WTC11 (cell line): Measurements from ENCODE around the gene TESK2. TPM values are rescaled to one million over a fixed set of nuclear protein-coding genes. Genes with fewer than 3 reads are reported as not detected.

Experiments used
- ATAC-seq: fragments of 200-7000 bp; cut with Tn5 transposase; 2 replicates; pipeline ENCODE4 v1.10.0; 2021; ENCODE audit warnings: mild to moderate bottlenecking, moderate library complexity
- CTCF ChIA-PET: fragments of 300-600 bp; sonication (Branson Sonifier 250); formaldehyde crosslinking; loops from one replicate; lab custom pipeline; 2021; ENCODE audit warnings: antibody characterized with exemption; lab: Charles Lee
- POLR2A ChIA-PET: fragments of 350-600 bp; sonication (Branson Sonifier 250); formaldehyde crosslinking; loops from one replicate; lab custom pipeline; 2021; ENCODE audit warnings: antibody characterized with exemption; lab: Charles Lee
- DNase-seq: peaks from one replicate; pipeline ENCODE4 v3.0.0; 2021; ENCODE audit warnings: low spot score
- H3K27ac Mint-ChIP-seq: 2 replicates; pipeline ENCODE4 v1.8.0; 2021; ENCODE audit warnings: mixed read lengths
- H3K27me3 Mint-ChIP-seq: 2 replicates; pipeline ENCODE4 v1.8.0; 2021; ENCODE audit warnings: low read depth, mild to moderate bottlenecking, moderate library complexity, mixed read lengths
- H3K36me3 Mint-ChIP-seq: 2 replicates; pipeline ENCODE4 v1.8.0; 2021; ENCODE audit warnings: mixed read lengths
- H3K4me1 Mint-ChIP-seq: 2 replicates; pipeline ENCODE4 v1.8.0; 2022; ENCODE audit warnings: mixed read lengths
- H3K4me3 Mint-ChIP-seq: 2 replicates; pipeline ENCODE4 v1.8.0; 2021; ENCODE audit warnings: mild to moderate bottlenecking, moderate library complexity, mixed read lengths
- H3K9me3 Mint-ChIP-seq: 2 replicates; pipeline ENCODE4 v1.8.0; 2021; ENCODE audit warnings: mixed read lengths
- ELF4 ChIP-seq: sonication (generic); formaldehyde crosslinking; IDR thresholded peaks from 2 replicates; pipeline ENCODE4 v1.8.1; 2022; ENCODE audit warnings: low read depth, mild to moderate bottlenecking, moderate library complexity, missing genetic modification reagents
- EMX1 ChIP-seq: fragments of 250-450 bp; sonication (Bioruptor Pico); IDR thresholded peaks from 2 replicates; pipeline ENCODE4 v1.8.0; 2021; ENCODE audit warnings: mild to moderate bottlenecking
- ESRRA ChIP-seq: sonication (generic); formaldehyde crosslinking; IDR thresholded peaks from 2 replicates; pipeline ENCODE4 v1.8.1; 2022; ENCODE audit warnings: mild to moderate bottlenecking, missing genetic modification reagents, borderline replicate concordance
- FOXK1 ChIP-seq: sonication (generic); formaldehyde crosslinking; IDR thresholded peaks from 2 replicates; pipeline ENCODE4 v1.8.0; 2022; ENCODE audit warnings: mild to moderate bottlenecking, moderate library complexity, missing genetic modification reagents
- FOXP1 ChIP-seq: sonication (generic); formaldehyde crosslinking; IDR thresholded peaks from 2 replicates; pipeline ENCODE4 v1.8.0; 2022; ENCODE audit warnings: missing genetic modification reagents, mild to moderate bottlenecking, moderate library complexity, borderline replicate concordance
- HMGA2 ChIP-seq: fragments of 250-450 bp; sonication (Bioruptor Pico); IDR thresholded peaks from 2 replicates; pipeline ENCODE4 v1.4.0; 2021; ENCODE audit warnings: mild to moderate bottlenecking, moderate library complexity
- MYBL2 ChIP-seq: sonication (generic); formaldehyde crosslinking; IDR thresholded peaks from 2 replicates; pipeline ENCODE4 v1.8.1; 2023; ENCODE audit warnings: mild to moderate bottlenecking, moderate library complexity, missing genetic modification reagents
- NFATC4 ChIP-seq: fragments of 250-450 bp; sonication (Bioruptor Pico); IDR thresholded peaks from 2 replicates; pipeline ENCODE4 v1.9.0; 2021; ENCODE audit warnings: mild to moderate bottlenecking
- NFE2L1 ChIP-seq: sonication (generic); formaldehyde crosslinking; IDR thresholded peaks from 2 replicates; pipeline ENCODE4 v1.8.1; 2023; ENCODE audit warnings: missing genetic modification reagents
- NFYB ChIP-seq: sonication (generic); formaldehyde crosslinking; conservative IDR thresholded peaks from 2 replicates; pipeline ENCODE4 v1.8.0; 2022; ENCODE audit warnings: low read depth, missing genetic modification reagents
- NR3C1 ChIP-seq: sonication (generic); formaldehyde crosslinking; conservative IDR thresholded peaks from 2 replicates; pipeline ENCODE4 v1.8.1; 2023; ENCODE audit warnings: low read depth, mild to moderate bottlenecking, missing genetic modification reagents
- RELA ChIP-seq: sonication (generic); formaldehyde crosslinking; IDR thresholded peaks from 2 replicates; pipeline ENCODE4 v1.8.1; 2022; ENCODE audit warnings: missing genetic modification reagents, mild to moderate bottlenecking, borderline replicate concordance
- RORB ChIP-seq: fragments of 250-450 bp; sonication (Bioruptor Pico); IDR thresholded peaks from 2 replicates; pipeline ENCODE4 v1.9.0; 2021; ENCODE audit warnings: mild to moderate bottlenecking
- TCF7 ChIP-seq: sonication (generic); formaldehyde crosslinking; IDR thresholded peaks from 2 replicates; pipeline ENCODE4 v1.8.0; 2022; ENCODE audit warnings: mild to moderate bottlenecking, low read depth, missing genetic modification reagents, moderate library complexity
- TEAD1 ChIP-seq: sonication (generic); formaldehyde crosslinking; IDR thresholded peaks from 2 replicates; pipeline ENCODE4 v1.8.0; 2022; ENCODE audit warnings: mild to moderate bottlenecking, missing genetic modification reagents
- TP53 ChIP-seq: sonication (generic); formaldehyde crosslinking; IDR thresholded peaks from 2 replicates; pipeline ENCODE4 v1.8.1; 2023; ENCODE audit warnings: mild to moderate bottlenecking, missing genetic modification reagents
- ZBTB21 ChIP-seq: sonication (generic); formaldehyde crosslinking; IDR thresholded peaks from 2 replicates; pipeline ENCODE4 v1.8.1; 2023; ENCODE audit warnings: mild to moderate bottlenecking, missing genetic modification reagents, borderline replicate concordance
- ZNF263 ChIP-seq: sonication (generic); formaldehyde crosslinking; IDR thresholded peaks from 2 replicates; pipeline ENCODE4 v1.8.1; 2022; ENCODE audit warnings: low read depth, mild to moderate bottlenecking, moderate library complexity, missing genetic modification reagents
- ZNF416 ChIP-seq: fragments of 250-450 bp; sonication (Bioruptor Pico); IDR thresholded peaks from 2 replicates; pipeline ENCODE4 v1.9.0; 2021; ENCODE audit warnings: mild to moderate bottlenecking, inconsistent platforms
- ZNF423 ChIP-seq: fragments of 250-450 bp; sonication (Bioruptor Pico); IDR thresholded peaks from 2 replicates; pipeline ENCODE4 v2.1.2; 2022; ENCODE audit warnings: mild to moderate bottlenecking, moderate library complexity
- total RNA-seq: library from RNA; stranded (reverse); gene quantifications from 3 replicates; pipeline ENCODE4 v1.2.3, GENCODE V29; 2021
- TF ChIP-seq, protein P1 (sequence below): fragments of 250-450 bp; sonication (Bioruptor Pico); IDR thresholded peaks from 2 replicates; pipeline ENCODE4 v1.9.0; 2021; ENCODE audit warnings: mild to moderate bottlenecking
- TF ChIP-seq, protein P2 (sequence below): sonication (generic); formaldehyde crosslinking; IDR thresholded peaks from 2 replicates; pipeline ENCODE4 v1.8.0; 2022; ENCODE audit warnings: mild to moderate bottlenecking, missing genetic modification reagents
- TF ChIP-seq, protein P3 (sequence below): sonication (generic); formaldehyde crosslinking; IDR thresholded peaks from 2 replicates; pipeline ENCODE4 v1.8.1; 2023; ENCODE audit warnings: mild to moderate bottlenecking, missing genetic modification reagents, moderate library complexity
- TF ChIP-seq, protein P4 (sequence below): sonication (generic); formaldehyde crosslinking; IDR thresholded peaks from 2 replicates; pipeline ENCODE4 v1.8.1; 2022; ENCODE audit warnings: low read depth, missing genetic modification reagents, borderline replicate concordance
- TF ChIP-seq, protein P5 (sequence below): sonication (generic); formaldehyde crosslinking; IDR thresholded peaks from 2 replicates; pipeline ENCODE4 v1.8.1; 2022; ENCODE audit warnings: mild to moderate bottlenecking, missing genetic modification reagents, moderate library complexity, borderline replicate concordance
- TF ChIP-seq, protein P6 (sequence below): sonication (generic); formaldehyde crosslinking; IDR thresholded peaks from 2 replicates; pipeline ENCODE4 v1.8.0; 2022; ENCODE audit warnings: mild to moderate bottlenecking, missing genetic modification reagents
- TF ChIP-seq, protein P7 (sequence below): sonication (generic); formaldehyde crosslinking; conservative IDR thresholded peaks from 2 replicates; pipeline ENCODE4 v1.8.1; 2023; ENCODE audit warnings: mild to moderate bottlenecking, low read depth, missing genetic modification reagents, moderate library complexity

TESK2 gene
- total RNA-seq, 1 experiment from 2014 or later = 13.3 TPM

DNA sequence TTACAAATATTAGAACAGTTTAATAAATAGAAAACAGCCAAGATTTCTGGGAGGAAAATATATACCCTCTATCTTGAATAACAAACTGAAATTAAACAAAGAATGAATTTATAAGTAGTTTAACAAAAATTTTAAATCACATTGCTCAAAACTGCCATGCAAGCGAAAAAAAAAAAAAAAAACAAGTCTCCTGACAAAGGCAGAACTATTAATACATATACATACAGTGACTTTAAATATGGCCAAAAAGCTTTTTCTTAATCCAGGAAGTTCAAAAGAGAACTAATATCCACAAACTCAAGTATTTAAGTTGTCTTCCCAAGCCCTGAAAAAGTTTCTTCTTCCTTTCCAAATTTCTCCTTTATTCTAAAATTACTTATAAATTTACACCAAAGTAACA lies 87.2 kb downstream of the TESK2 start:
- ChIA-PET POLR2A (no interaction called here), CTCF (no interaction called here)
- no peak overlapping the region for H3K4me3 Mint-ChIP-seq
- TF ChIP-seq FOXP1 (CRISPR knock-in tag) (no peak), EMX1 (CRISPR knock-in tag) (no peak), NR3C1 (no peak), HMGA2 (CRISPR knock-in tag) (no peak), TCF7 (no peak), ESRRA (no peak), RORB (CRISPR knock-in tag) (no peak), RELA (CRISPR knock-in tag) (no peak), FOXK1 (CRISPR knock-in tag) (no peak), ZBTB21 (no peak), NFYB (CRISPR knock-in tag) (no peak), NFATC4 (CRISPR knock-in tag) (no peak), TEAD1 (CRISPR knock-in tag) (no peak), ZNF423 (no peak), ZNF263 (CRISPR knock-in tag) (no peak), MYBL2 (CRISPR knock-in tag) (no peak)
- TF ChIP-seq, protein P1, sequence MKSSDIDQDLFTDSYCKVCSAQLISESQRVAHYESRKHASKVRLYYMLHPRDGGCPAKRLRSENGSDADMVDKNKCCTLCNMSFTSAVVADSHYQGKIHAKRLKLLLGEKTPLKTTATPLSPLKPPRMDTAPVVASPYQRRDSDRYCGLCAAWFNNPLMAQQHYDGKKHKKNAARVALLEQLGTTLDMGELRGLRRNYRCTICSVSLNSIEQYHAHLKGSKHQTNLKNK (CRISPR knock-in tag) = no peak
- TF ChIP-seq, protein P2, sequence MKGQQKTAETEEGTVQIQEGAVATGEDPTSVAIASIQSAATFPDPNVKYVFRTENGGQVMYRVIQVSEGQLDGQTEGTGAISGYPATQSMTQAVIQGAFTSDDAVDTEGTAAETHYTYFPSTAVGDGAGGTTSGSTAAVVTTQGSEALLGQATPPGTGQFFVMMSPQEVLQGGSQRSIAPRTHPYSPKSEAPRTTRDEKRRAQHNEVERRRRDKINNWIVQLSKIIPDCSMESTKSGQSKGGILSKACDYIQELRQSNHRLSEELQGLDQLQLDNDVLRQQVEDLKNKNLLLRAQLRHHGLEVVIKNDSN = no peak
- TF ChIP-seq, protein P3, sequence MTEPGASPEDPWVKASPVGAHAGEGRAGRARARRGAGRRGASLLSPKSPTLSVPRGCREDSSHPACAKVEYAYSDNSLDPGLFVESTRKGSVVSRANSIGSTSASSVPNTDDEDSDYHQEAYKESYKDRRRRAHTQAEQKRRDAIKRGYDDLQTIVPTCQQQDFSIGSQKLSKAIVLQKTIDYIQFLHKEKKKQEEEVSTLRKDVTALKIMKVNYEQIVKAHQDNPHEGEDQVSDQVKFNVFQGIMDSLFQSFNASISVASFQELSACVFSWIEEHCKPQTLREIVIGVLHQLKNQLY = no peak
- H3K27me3 Mint-ChIP-seq = no peaks in the 10 kb centered on the region
- peaks cover 8% of the 10 kb centered on the region for H3K4me1 Mint-ChIP-seq
- no peaks in the 10 kb centered on the region for H3K36me3 Mint-ChIP-seq
- H3K27ac Mint-ChIP-seq = no peak overlapping the region
- ATAC-seq = no peak
- DNase-seq = no peak
- H3K9me3 Mint-ChIP-seq = no peaks in the 10 kb centered on the region

DNA sequence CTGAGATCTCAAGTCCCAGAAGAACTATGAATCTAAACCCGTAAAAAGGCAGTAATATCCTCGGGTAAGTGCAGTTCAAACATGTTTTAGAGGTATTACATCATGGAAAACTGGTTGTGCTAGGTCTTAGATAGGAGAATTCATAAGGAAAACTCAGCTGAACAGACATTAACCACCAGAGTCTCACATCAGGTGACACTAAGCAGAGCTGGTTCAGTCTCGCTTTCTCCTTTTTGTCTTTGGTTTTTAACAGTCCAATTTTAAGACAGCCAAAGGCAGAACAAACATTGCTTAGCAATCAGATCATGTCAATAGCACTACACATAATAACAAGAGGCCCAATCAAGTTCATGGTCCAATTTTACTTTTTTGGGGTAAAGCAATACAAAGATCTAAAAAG lies 87.7 kb downstream of the TESK2 start:
- CTCF ChIA-PET = no interaction called here
- Mint-ChIP-seq H3K4me1 (peaks cover 8% of the 10 kb centered on the region), H3K4me3 (no peak overlapping the region), H3K9me3 (no peaks in the 10 kb centered on the region), H3K27ac (no peak overlapping the region; the same call in 1 of the 2 replicates), H3K36me3 (no peaks in the 10 kb centered on the region), H3K27me3 (no peaks in the 10 kb centered on the region)
- ATAC-seq (no peak), DNase-seq (no peak)
- POLR2A ChIA-PET = interaction anchor here (0.5 kb wide), 1 partner anchor 851 kb away, joined by 4 read pairs; no protein-coding TSS in a partner anchor
- TF ChIP-seq ZNF416 (CRISPR knock-in tag) = no peak
- TF ChIP-seq, protein P4, sequence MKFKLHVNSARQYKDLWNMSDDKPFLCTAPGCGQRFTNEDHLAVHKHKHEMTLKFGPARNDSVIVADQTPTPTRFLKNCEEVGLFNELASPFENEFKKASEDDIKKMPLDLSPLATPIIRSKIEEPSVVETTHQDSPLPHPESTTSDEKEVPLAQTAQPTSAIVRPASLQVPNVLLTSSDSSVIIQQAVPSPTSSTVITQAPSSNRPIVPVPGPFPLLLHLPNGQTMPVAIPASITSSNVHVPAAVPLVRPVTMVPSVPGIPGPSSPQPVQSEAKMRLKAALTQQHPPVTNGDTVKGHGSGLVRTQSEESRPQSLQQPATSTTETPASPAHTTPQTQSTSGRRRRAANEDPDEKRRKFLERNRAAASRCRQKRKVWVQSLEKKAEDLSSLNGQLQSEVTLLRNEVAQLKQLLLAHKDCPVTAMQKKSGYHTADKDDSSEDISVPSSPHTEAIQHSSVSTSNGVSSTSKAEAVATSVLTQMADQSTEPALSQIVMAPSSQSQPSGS (CRISPR knock-in tag) = no peak
- TF ChIP-seq NFE2L1 (CRISPR knock-in tag) = no peak
- TF ChIP-seq, protein P5, sequence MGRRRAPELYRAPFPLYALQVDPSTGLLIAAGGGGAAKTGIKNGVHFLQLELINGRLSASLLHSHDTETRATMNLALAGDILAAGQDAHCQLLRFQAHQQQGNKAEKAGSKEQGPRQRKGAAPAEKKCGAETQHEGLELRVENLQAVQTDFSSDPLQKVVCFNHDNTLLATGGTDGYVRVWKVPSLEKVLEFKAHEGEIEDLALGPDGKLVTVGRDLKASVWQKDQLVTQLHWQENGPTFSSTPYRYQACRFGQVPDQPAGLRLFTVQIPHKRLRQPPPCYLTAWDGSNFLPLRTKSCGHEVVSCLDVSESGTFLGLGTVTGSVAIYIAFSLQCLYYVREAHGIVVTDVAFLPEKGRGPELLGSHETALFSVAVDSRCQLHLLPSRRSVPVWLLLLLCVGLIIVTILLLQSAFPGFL (CRISPR knock-in tag) = no peak
- TF ChIP-seq RELA (CRISPR knock-in tag) = no peak
- TF ChIP-seq, protein P1 (CRISPR knock-in tag) = no peak
- TF ChIP-seq, protein P6, sequence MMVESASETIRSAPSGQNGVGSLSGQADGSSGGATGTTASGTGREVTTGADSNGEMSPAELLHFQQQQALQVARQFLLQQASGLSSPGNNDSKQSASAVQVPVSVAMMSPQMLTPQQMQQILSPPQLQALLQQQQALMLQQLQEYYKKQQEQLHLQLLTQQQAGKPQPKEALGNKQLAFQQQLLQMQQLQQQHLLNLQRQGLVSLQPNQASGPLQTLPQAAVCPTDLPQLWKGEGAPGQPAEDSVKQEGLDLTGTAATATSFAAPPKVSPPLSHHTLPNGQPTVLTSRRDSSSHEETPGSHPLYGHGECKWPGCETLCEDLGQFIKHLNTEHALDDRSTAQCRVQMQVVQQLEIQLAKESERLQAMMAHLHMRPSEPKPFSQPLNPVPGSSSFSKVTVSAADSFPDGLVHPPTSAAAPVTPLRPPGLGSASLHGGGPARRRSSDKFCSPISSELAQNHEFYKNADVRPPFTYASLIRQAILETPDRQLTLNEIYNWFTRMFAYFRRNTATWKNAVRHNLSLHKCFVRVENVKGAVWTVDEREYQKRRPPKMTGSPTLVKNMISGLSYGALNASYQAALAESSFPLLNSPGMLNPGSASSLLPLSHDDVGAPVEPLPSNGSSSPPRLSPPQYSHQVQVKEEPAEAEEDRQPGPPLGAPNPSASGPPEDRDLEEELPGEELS = no peak
- TF ChIP-seq ZNF263 (CRISPR knock-in tag) = no peak
- TF ChIP-seq TP53 (CRISPR knock-in tag) = no peak
- TF ChIP-seq, protein P7, sequence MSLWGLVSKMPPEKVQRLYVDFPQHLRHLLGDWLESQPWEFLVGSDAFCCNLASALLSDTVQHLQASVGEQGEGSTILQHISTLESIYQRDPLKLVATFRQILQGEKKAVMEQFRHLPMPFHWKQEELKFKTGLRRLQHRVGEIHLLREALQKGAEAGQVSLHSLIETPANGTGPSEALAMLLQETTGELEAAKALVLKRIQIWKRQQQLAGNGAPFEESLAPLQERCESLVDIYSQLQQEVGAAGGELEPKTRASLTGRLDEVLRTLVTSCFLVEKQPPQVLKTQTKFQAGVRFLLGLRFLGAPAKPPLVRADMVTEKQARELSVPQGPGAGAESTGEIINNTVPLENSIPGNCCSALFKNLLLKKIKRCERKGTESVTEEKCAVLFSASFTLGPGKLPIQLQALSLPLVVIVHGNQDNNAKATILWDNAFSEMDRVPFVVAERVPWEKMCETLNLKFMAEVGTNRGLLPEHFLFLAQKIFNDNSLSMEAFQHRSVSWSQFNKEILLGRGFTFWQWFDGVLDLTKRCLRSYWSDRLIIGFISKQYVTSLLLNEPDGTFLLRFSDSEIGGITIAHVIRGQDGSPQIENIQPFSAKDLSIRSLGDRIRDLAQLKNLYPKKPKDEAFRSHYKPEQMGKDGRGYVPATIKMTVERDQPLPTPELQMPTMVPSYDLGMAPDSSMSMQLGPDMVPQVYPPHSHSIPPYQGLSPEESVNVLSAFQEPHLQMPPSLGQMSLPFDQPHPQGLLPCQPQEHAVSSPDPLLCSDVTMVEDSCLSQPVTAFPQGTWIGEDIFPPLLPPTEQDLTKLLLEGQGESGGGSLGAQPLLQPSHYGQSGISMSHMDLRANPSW = no peak
- no peak for TF ChIP-seq ELF4 (CRISPR knock-in tag)
- TF ChIP-seq ZNF423 = no peak
